ENCODE data around the gene MAGEC1. TPM values are rescaled to one million over a fixed set of nuclear protein-coding genes. Genes with fewer than 3 reads are reported as not detected.

Gene MAGEC1
- total RNA-seq, 4 donors from 2014 or later, result not detected

GRCh38 chrX:141928432-141928831 lies 24.7 kb downstream of the MAGEC1 start:
- Histone ChIP-seq H3K27ac (no peak overlapping the region), H3K36me3 (no peaks in the 10 kb centered on the region), H3K27me3 (no peaks in the 10 kb centered on the region), H3K4me1 (no peaks in the 10 kb centered on the region), H3K9me3 (no peaks in the 10 kb centered on the region), H3K4me3 (no peak overlapping the region)
- no peak for DNase-seq
- TF ChIP-seq, protein P1, sequence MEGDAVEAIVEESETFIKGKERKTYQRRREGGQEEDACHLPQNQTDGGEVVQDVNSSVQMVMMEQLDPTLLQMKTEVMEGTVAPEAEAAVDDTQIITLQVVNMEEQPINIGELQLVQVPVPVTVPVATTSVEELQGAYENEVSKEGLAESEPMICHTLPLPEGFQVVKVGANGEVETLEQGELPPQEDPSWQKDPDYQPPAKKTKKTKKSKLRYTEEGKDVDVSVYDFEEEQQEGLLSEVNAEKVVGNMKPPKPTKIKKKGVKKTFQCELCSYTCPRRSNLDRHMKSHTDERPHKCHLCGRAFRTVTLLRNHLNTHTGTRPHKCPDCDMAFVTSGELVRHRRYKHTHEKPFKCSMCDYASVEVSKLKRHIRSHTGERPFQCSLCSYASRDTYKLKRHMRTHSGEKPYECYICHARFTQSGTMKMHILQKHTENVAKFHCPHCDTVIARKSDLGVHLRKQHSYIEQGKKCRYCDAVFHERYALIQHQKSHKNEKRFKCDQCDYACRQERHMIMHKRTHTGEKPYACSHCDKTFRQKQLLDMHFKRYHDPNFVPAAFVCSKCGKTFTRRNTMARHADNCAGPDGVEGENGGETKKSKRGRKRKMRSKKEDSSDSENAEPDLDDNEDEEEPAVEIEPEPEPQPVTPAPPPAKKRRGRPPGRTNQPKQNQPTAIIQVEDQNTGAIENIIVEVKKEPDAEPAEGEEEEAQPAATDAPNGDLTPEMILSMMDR (IDR thresholded peaks at IDR 0.05), result no peak
- intact Hi-C loops (cut with DNase I; ENCODE audit: low total_unique reads), result no loop called here

DNA sequence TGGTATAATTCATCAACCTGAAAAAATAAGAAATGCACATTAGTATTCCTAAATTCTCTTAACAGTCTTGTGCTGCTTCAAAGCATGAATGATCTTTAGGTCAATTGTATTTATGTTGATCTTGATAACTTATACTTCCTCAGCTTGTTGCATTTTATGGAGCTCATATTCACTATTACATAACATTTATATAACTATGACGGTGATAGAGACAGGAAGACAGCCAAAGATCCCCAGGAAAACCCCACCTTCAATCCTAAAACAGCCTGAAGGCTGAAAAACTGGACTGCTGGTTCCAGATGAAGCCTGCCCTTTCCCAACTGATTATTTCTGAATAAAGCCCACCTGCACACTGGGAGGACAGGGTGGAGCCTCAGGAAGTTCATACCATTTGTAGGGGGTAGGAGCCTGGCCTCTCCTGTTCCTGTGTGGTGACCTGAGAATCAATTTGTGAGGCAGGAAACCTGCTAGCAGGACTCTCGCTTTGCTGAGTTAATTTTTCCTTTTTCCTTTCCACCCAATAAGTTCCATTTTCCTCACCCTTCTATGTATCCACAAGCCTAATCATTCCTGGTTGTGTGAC lies 30.5 kb downstream of the MAGEC1 start:
- intact Hi-C loops (cut with DNase I; ENCODE audit: low total_unique reads), result no loop called here
- no peaks in the 10 kb centered on the region for H3K27me3 ChIP-seq

GRCh38 chrX:141935645-141936044 lies 32.0 kb downstream of the MAGEC1 start:
- H3K27me3 ChIP-seq, result no peaks in the 10 kb centered on the region
- no peak for TF ChIP-seq POLR2A (IDR thresholded peaks at IDR 0.05)
- TF ChIP-seq, protein P1 (IDR thresholded peaks at IDR 0.05), result no peak
- intact Hi-C loops (cut with DNase I; ENCODE audit: low total_unique reads), result no loop called here
- H3K4me1 ChIP-seq, result no peaks in the 10 kb centered on the region
- no peaks in the 10 kb centered on the region for H3K36me3 ChIP-seq
- H3K9me3 ChIP-seq, result no peaks in the 10 kb centered on the region
- no peak for DNase-seq
- H3K27ac ChIP-seq, result no peak overlapping the region
- no peak overlapping the region for H3K4me3 ChIP-seq

More for the DNA sequence above, 30.5 kb downstream of the MAGEC1 start:
- Histone ChIP-seq H3K36me3 (no peaks in the 10 kb centered on the region), H3K4me1 (no peaks in the 10 kb centered on the region), H3K4me3 (no peak overlapping the region), H3K27ac (no peak overlapping the region), H3K9me3 (no peaks in the 10 kb centered on the region)
- TF ChIP-seq, protein P1 (IDR thresholded peaks at IDR 0.05), result no peak
- TF ChIP-seq POLR2A (IDR thresholded peaks at IDR 0.05), result no peak
- DNase-seq, result no peak

- H3K9me3 ChIP-seq, result no peaks in the 10 kb centered on the region
- H3K27me3 ChIP-seq, result no peaks in the 10 kb centered on the region
- H3K27ac ChIP-seq, result no peak overlapping the region
- no peaks in the 10 kb centered on the region for H3K36me3 ChIP-seq
- DNase-seq, result no peak
- intact Hi-C loops (cut with DNase I; ENCODE audit: low total_unique reads), result no loop called here
- no peaks in the 10 kb centered on the region for H3K4me1 ChIP-seq
- no peak overlapping the region for H3K4me3 ChIP-seq
- TF ChIP-seq, protein P1 (IDR thresholded peaks at IDR 0.05), result no peak
- TF ChIP-seq POLR2A (IDR thresholded peaks at IDR 0.05), result no peak
Measured at GRCh38 chrX:141936080-141936479, 32.4 kb downstream of the MAGEC1 start.

DNA sequence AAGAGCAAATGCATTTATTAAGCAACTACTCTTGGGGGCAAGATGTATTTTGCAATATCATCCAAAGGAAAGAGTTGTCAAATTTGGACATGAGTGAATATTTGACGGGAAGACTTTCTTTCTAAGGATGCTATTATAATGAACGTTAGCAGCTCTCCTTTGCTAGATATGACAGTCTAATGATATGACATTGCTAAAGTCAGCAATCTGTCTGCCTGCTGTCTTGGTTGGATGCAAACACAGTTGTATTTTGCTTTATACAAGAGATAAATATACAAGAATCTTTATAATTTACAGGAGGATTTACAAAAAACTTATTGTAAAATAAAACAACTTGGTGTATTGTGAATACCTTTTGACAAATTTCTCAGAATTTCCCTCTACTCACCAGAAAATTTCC lies 37.5 kb downstream of the MAGEC1 start:
- intact Hi-C loops (cut with DNase I; ENCODE audit: low total_unique reads), result no loop called here
- no peak overlapping the region for H3K4me3 ChIP-seq
- no peak for DNase-seq
- no peaks in the 10 kb centered on the region for H3K27me3 ChIP-seq
- no peaks in the 10 kb centered on the region for H3K36me3 ChIP-seq
- no peaks in the 10 kb centered on the region for H3K9me3 ChIP-seq
- no peaks in the 10 kb centered on the region for H3K4me1 ChIP-seq
- TF ChIP-seq POLR2A (IDR thresholded peaks at IDR 0.05), result no peak
- TF ChIP-seq, protein P1 (IDR thresholded peaks at IDR 0.05), result no peak
- no peak overlapping the region for H3K27ac ChIP-seq
